Measurements from ENCODE around the gene SYCP1. TPM values are rescaled to one million over a fixed set of nuclear protein-coding genes. Genes with fewer than 3 reads are reported as not detected.
"Not testable (repeated sequence)": the region's sequence is repeated elsewhere in the genome, so short reads cannot be mapped to it uniquely, and the experiment has no call there.

The SYCP1 gene
- total RNA-seq = not detected
- long read RNA-seq = 0 reads

GRCh38 chr1:114854693-114855320 lies at the start of gene SYCP1:
SYCP1 (plus strand) TSS chr1:114854863; CDS start chr1:114855465, 602 bp downstream.
- DNase-seq (no peak), ATAC-seq (ENCODE audit: poor library complexity) (no peak)
- intact Hi-C loops (cut with DNase I) = no loop called here

- intact Hi-C loops (cut with DNase I) = no loop called here
- ATAC-seq (ENCODE audit: poor library complexity) (no peak), DNase-seq (no peak)
These were observed 34.8 kb upstream of the SYCP1 start for GRCh38 chr1:114819869-114820268.

- DNase-seq = no peak
- no peak for ATAC-seq (ENCODE audit: poor library complexity)
- intact Hi-C loops (cut with DNase I) = no loop called here
These were observed 34.3 kb upstream of the SYCP1 start for GRCh38 chr1:114820392-114820791.

GRCh38 chr1:114821978-114822377 lies 32.7 kb upstream of the SYCP1 start:
- DNase-seq (no peak), ATAC-seq (ENCODE audit: poor library complexity) (no peak)
- intact Hi-C loops (cut with DNase I) = no loop called here

- DNase-seq (no peak), ATAC-seq (ENCODE audit: poor library complexity) (no peak)
- intact Hi-C loops (cut with DNase I) = no loop called here
These were observed 26.4 kb upstream of the SYCP1 start for GRCh38 chr1:114828251-114828650.

- DNase-seq; ATAC-seq (ENCODE audit: poor library complexity); intact Hi-C loops (cut with DNase I): not testable (repeated sequence)
These were observed 24.6 kb upstream of the SYCP1 start for GRCh38 chr1:114830075-114830474.

- ATAC-seq (ENCODE audit: poor library complexity) = no peak
- no peak for DNase-seq
- intact Hi-C loops (cut with DNase I) = no loop called here
These were observed 23.2 kb upstream of the SYCP1 start for GRCh38 chr1:114831276-114831994.

- DNase-seq (no peak), ATAC-seq (ENCODE audit: poor library complexity) (no peak)
- intact Hi-C loops (cut with DNase I) = no loop called here
These were observed 22.6 kb upstream of the SYCP1 start for GRCh38 chr1:114832057-114832456.

GRCh38 chr1:114833421-114833820 lies 21.2 kb upstream of the SYCP1 start:
- intact Hi-C loops (cut with DNase I) = no loop called here
- ATAC-seq (ENCODE audit: poor library complexity) (no peak), DNase-seq (no peak)

- no peak for ATAC-seq (ENCODE audit: poor library complexity)
- intact Hi-C loops (cut with DNase I) = no loop called here
- DNase-seq = no peak
These were observed 10.4 kb upstream of the SYCP1 start for GRCh38 chr1:114844270-114844669.

- intact Hi-C loops (cut with DNase I) = no loop called here
- DNase-seq (no peak), ATAC-seq (ENCODE audit: poor library complexity) (no peak)
These were observed 1.1 kb upstream of the SYCP1 start for GRCh38 chr1:114853584-114853983.

- DNase-seq (no peak), ATAC-seq (ENCODE audit: poor library complexity) (no peak)
- intact Hi-C loops (cut with DNase I) = no loop called here
These were observed 6.7 kb downstream of the SYCP1 start for GRCh38 chr1:114861384-114861783.

- ATAC-seq (ENCODE audit: poor library complexity) = no peak
- intact Hi-C loops (cut with DNase I) = no loop called here
- DNase-seq = no peak
These were observed 37.7 kb downstream of the SYCP1 start for GRCh38 chr1:114892194-114892918.

- intact Hi-C loops (cut with DNase I) = no loop called here
- DNase-seq (no peak), ATAC-seq (ENCODE audit: poor library complexity) (no peak)
These were observed 42.1 kb downstream of the SYCP1 start for GRCh38 chr1:114896795-114897194.

GRCh38 chr1:114901814-114902213 lies 47.2 kb downstream of the SYCP1 start:
- ATAC-seq (ENCODE audit: poor library complexity) = no peak
- intact Hi-C loops (cut with DNase I) = no loop called here

GRCh38 chr1:114902343-114902742 lies 47.7 kb downstream of the SYCP1 start:
- intact Hi-C loops (cut with DNase I) = no loop called here
- no peak for ATAC-seq (ENCODE audit: poor library complexity)
- no peak for DNase-seq

More at GRCh38 chr1:114901814-114902213, 47.2 kb downstream of the SYCP1 start:
- no peak for DNase-seq

GRCh38 chr1:114903480-114903879 lies 48.8 kb downstream of the SYCP1 start:
- intact Hi-C loops (cut with DNase I) = no loop called here
- no peak for ATAC-seq (ENCODE audit: poor library complexity)
- DNase-seq = no peak

GRCh38 chr1:114915720-114916119 lies 61.1 kb downstream of the SYCP1 start:
- ATAC-seq (ENCODE audit: poor library complexity); intact Hi-C loops (cut with DNase I); DNase-seq: not testable (repeated sequence)

- ATAC-seq (ENCODE audit: poor library complexity) (no peak), DNase-seq (no peak)
- intact Hi-C loops (cut with DNase I) = no loop called here
These were observed 71.9 kb downstream of the SYCP1 start for GRCh38 chr1:114926607-114927006.

GRCh38 chr1:114927401-114927800 lies 72.7 kb downstream of the SYCP1 start:
- DNase-seq = no peak
- no peak for ATAC-seq (ENCODE audit: poor library complexity)
- intact Hi-C loops (cut with DNase I) = no loop called here

All from Right ventricle myocardium superior (tissue), 1 donor.